ENCODE measurements around the gene ANKRD52. TPM values are rescaled to one million over a fixed set of nuclear protein-coding genes. Genes with fewer than 3 reads are reported as not detected.

Gene ANKRD52
- total and polyA plus RNA-seq, 2 of the 8 experiments (the other 6 are each of a cell fraction or from before 2014, with no cell fraction given), result 14.0 to 36.3 TPM

- no peaks in the 10 kb centered on the region for H3K79me1 ChIP-seq (ENCODE audit: low read depth, low read length)
- 0 out of 7 replicates have a peak, but pooled peaks cover 0 to 2% (median 0%) of the 10 kb centered on the region in 4 experiments for H3K27me3 ChIP-seq (replicated peaks in 1 of 4; ENCODE audit: control insufficient read depth in 3 of 4, extremely low read depth in 1 of 4, insufficient read depth in 3 of 4, low read length in 3 of 4)
- H3K56ac ChIP-seq (replicated peaks; ENCODE audit: insufficient read length, low read depth, low read length), result no peak overlapping the region
- H3K4me2 ChIP-seq (ENCODE audit: insufficient read depth in 1 of 2, low read depth in 2 of 2, low read length in 2 of 2), result no peak overlapping the region
- no peak overlapping the region for H3K14ac ChIP-seq (ENCODE audit: insufficient read length)
- H2BK15ac ChIP-seq (ENCODE audit: low read length), result no peak overlapping the region
- H4K5ac ChIP-seq (ENCODE audit: insufficient read length, low read depth, low read length), result no peak overlapping the region
- no peak overlapping the region for H2BK20ac ChIP-seq (ENCODE audit: low read length)
- no peak overlapping the region for H2BK12ac ChIP-seq (ENCODE audit: low read depth, low read length)
- peaks cover 0 to 12% (median 2%) of the 10 kb centered on the region in 4 experiments; a peak in 3 of 8 replicates for H3K36me3 ChIP-seq (ENCODE audit: control insufficient read depth in 2 of 4, insufficient read depth in 4 of 4, low read length in 3 of 4)
- H2BK120ac ChIP-seq (replicated peaks; ENCODE audit: low read depth, low read length), result no peak overlapping the region
- no peaks in the 10 kb centered on the region for H3K23me2 ChIP-seq (ENCODE audit: low read depth, low read length)
- no peak overlapping the region for H2AFZ ChIP-seq (ENCODE audit: low read length)
- H2BK5ac ChIP-seq (ENCODE audit: low read depth, low read length), result no peak overlapping the region
- CTCF ChIA-PET (ENCODE audit: partially characterized antibody), result interaction anchor here (0.6 to 3.1 kb wide), 6 partner anchors 10 to 31 kb away, joined by 3 to 22 read pairs (median 4); partner anchors contain the start of genes ANKRD52 and RNF41
- H3K18ac ChIP-seq (ENCODE audit: extremely low read depth, low read length), result no peak overlapping the region; the same call in 1 of the 2 replicates
- no peak overlapping the region for H3K4ac ChIP-seq (replicated peaks; ENCODE audit: insufficient read length, low read depth, low read length)
- H3K79me2 ChIP-seq (ENCODE audit: control insufficient read depth in 1 of 2, insufficient read depth in 2 of 2, low read length in 2 of 2), result no peaks in the 10 kb centered on the region
- H3K9me3 ChIP-seq (ENCODE audit: insufficient read depth in 2 of 2, low read depth in 1 of 2, low read length in 1 of 2), result no peaks in the 10 kb centered on the region
- H4K20me1 ChIP-seq (replicated peaks in 1 of 2; ENCODE audit: control insufficient read depth in 1 of 2, insufficient read depth in 2 of 2, low read length in 2 of 2), result peaks cover 0 to 3% of the 10 kb centered on the region in 2 experiments
- H3K9ac ChIP-seq (replicated peaks in 1 of 4; ENCODE audit: extremely low read depth in 1 of 4, low read depth in 3 of 4, low read length in 3 of 4), result no peak overlapping the region
- FAIRE-seq (no peak), DNase-seq (ENCODE audit: low read depth in 1 of 2, low spot score in 2 of 2) (no peak)
- H3K4me1 ChIP-seq (replicated peaks in 1 of 4; ENCODE audit: control insufficient read depth in 3 of 4, insufficient read depth in 4 of 4, low read length in 3 of 4), result peaks cover 0 to 4% (median 2%) of the 10 kb centered on the region in 4 experiments; a peak in 4 of 7 replicates
- POLR2A ChIA-PET (ENCODE audit: partially characterized antibody), result interaction anchor here (1.0 to 8.6 kb wide), 15 partner anchors 11 to 157 kb away, joined by 3 to 65 read pairs (median 6); partner anchors contain the start of genes ANKRD52, COQ10A, ERBB3 and ESYT1
- WGBS, 2 experiments (ENCODE audit: extremely low coverage in 1 of 2, insufficient coverage in 1 of 2, insufficient read length in 1 of 2, insufficient replicate concordance in 2 of 2, low coverage in 1 of 2, low lambda C conversion rate in 2 of 2, missing lambda C conversion rate in 1 of 2), result 94% methylated on average over 5 of the region's 5 CpGs; no CpG with 5 or more reads in 1 of the 2 experiments
- H4K91ac ChIP-seq (replicated peaks; ENCODE audit: insufficient read length, low read length), result no peak overlapping the region
- H4K8ac ChIP-seq (ENCODE audit: extremely low read depth, insufficient read depth, low read length), result no peak overlapping the region
- H3K27ac ChIP-seq (ENCODE audit: low read depth, low read length), result no peak overlapping the region
- H3K23ac ChIP-seq (ENCODE audit: insufficient read length), result no peak overlapping the region
- no peak overlapping the region for H3K4me3 ChIP-seq (ENCODE audit: extremely low read depth in 1 of 4, insufficient read depth in 2 of 4, low read depth in 3 of 4, low read length in 4 of 4)
- H2AK5ac ChIP-seq (ENCODE audit: low read depth, low read length), result no peak overlapping the region
- no peak for TF ChIP-seq CREB1 (IDR thresholded peaks at IDR 0.05)
Measured at GRCh38 chr12:56236985-56237384, 21.2 kb downstream of the ANKRD52 start.

Data from H1 (cell line).